ENCODE data around the gene HTR1D.

Gene HTR1D

DNA sequence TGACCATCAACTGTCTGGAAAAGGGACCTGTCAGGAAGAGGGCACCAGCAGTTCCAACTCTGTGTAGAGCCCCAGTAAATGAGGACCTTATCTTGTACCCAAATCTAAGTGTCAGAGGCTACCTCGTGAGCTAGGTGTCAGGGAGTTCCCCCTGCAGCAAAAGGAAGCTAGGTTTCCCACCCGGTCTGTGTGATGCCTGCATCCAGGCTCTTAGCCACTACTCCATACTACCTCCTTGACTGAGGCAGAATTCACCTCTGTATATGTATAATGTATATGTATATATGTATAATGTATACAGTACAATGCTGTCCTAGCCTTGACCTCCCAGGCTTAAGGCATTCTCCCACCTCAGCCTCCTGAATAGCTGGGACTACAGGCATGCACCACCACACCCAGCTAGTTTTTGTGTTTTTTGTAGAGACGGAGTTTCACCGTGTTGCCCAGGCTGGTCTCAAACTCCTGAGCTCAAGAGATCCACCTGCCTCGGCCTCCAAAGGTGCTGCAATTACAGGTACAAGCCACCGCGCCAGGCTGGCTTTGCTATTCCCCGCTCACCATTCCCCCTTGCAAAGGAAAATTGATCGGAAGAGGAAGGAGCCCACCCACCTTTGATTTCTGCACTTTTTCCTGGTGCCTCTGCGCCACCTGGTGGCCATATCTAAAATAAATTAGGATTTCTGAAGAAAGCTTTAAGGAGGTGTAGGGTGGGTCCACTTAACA lies 32.9 kb downstream of the HTR1D start:
- DNase-seq: peak; percentile 66

DNA sequence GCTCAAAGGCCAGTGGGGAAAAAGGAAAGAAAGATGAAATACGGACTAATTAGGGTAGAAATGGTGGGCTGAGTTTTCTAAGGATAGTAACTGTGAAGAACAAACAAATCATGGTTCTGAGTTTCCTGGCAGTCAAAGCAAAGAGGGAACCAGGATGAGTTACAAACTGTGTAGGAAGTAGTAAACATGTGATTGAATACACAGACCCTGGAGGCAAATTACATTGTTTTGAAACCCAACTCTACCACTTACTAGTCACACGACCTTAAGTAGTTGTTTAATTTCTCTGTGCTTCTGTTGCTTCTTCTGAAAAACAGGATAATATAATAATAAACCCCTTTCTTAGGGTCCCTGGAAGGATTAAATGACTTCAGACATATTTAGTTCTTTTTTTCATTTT lies 37.4 kb downstream of the HTR1D start:
- DNase-seq: no peak

DNA sequence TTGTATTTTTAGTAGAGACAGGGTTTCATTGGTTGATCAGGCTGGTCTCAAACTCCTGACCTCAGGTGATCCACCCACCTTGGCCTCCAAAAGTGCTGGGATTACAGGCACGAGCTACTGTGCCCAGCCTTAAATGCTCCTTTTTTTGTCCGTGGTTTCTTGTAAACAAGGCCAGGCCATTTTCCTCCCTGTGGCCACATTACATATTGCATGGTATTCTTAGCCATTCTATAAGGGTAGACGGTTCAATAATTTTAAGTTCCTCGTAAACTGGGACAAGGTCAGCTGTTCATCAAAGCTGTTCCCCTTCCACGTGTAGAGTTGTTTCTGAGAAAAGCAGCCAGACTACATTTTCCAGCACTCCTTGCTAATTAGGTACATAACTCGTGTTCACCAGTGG lies 38.4 kb downstream of the HTR1D start:
- no peak for DNase-seq

DNA sequence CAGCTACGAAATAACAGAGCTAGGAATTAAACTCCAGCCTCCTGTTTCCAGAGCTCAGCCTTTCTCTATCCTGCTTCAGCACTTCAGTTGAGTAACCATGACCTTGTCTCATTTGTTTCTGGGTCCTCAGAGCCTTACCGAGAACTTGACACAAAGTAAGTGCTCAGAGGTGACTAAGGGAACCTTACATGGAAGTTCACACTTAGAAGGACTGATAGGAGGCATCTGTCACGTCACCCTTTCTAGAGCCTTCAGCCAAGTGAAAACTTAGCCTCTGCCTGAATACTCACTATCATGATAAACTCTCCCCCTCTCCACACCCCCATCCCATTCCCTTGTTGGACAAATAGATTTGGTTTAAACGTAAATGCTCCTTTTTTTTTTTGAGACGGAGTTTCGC lies 38.9 kb downstream of the HTR1D start:
- no peak for DNase-seq

DNA sequence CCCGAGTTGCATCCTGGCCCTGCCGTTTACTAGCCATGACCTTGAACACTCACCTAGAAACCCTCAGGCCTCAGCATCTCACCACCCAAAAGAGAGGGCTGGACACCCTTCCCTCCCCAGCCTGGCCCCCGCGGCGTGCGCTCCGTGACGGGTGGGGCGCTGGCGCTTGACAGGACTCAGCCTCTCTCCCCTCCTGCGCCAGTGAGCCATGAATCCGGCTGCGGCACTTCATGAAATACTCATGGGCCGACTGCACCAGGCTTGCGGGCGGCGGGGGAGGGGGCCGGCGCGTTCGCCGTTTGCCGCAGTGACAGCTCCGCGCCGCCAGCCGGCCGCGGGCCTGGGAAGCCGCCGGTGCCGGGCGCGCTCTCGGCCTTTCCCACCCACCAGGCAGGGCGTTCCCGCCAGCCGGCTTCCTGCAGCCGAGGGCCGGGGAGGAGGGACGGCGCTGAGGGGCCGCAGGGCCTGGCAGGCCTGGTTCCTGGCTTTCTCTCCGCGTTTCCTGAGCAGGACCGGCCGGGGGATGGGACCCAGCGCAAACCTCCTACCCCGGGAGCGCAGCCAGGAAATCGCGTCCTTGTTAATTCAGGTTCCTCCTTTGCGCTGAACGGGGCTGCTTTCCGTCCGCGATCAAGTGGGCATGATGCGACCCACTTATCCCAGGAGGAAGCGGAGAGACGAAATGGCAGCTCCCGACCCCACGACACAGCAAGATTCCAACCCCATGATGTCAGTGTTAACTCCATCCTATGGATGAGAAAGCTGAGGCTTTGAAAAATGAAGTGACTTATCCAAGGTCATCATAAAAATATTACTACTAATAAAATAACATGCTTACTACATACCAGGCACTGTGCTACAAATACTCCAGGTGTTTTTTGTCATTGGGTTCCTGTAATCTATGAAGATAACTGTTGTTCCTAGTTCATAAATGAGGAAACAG lies 39.6 kb downstream of the HTR1D start:
- DNase-seq: peak; percentile 51

DNA sequence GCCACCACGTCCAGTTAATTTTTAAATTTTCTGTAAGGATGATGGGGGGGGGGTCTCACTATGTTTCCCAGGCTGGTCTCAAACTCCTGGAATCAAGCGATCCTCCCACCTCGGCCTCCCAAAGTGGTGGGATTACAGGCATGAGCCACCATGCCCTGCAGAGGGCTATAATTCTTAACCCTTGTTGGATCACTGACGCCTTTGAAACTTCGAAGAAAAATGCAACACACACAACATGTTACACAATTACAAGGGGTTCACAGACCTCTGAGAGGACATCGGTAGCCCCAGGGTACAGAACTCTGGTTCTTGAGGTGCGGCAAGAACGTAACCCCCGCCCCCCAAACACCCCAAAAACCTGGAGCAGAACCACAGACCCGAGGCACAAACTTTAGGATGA lies 40.3 kb downstream of the HTR1D start:
- DNase-seq: no peak

DNA sequence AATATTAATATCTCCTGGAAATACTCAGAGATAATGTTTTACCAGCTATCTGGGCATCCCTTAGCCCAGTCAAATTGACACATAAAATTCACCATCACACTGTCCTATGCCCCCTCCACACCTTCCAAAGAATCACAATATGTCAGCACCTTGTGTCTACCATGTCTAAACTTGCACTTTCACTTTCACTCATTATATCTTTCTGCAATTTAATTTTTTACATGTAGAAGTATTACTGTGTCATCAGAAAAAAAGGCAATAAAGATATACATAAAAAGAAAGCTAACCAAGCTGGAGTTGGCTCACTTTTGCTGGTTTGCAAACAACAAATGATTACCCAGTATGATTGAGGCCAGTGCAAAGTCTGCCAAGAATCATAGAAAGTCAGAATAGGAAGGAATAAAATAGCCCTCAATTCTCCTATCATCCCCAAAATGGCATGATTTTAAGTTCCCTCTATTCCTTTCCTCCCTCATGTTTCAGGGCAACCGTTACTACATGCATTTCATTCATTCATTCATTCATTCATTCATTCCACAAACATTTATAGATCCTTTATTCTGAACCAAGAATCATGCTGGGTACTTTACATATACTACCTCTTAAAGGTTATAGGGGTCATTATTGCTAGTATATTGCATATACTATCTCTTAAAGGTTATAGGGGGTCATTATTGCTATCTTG lies 42.7 kb downstream of the HTR1D start:
- no peak for DNase-seq

DNA sequence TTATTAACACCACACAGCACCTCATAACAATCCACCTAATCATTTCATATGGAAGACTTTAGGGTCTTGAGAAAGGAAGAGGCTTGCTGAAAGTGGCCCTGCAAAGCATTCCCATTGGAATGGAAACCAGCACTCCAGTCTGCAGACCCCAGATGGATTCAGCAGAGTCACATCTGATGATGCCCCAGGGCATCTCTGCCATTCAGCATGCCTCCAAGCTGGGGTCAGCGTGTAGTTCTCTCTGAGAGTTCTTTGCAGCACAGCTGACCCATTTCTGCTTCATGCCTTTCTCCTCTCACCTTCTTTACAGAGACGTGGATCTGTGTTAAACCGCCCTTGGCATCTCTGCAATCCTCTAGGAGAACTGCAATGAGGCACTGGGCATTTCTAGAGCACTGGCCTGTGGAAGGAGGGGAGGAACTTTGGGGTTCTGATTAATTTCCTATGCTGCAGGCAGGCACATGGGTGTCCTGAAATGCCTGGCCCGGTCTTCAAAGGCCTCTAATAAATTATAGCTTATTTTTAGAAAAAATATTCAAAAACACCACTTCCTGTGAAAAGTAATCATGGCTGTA lies 46.0 kb downstream of the HTR1D start:
- no peak for DNase-seq

DNA sequence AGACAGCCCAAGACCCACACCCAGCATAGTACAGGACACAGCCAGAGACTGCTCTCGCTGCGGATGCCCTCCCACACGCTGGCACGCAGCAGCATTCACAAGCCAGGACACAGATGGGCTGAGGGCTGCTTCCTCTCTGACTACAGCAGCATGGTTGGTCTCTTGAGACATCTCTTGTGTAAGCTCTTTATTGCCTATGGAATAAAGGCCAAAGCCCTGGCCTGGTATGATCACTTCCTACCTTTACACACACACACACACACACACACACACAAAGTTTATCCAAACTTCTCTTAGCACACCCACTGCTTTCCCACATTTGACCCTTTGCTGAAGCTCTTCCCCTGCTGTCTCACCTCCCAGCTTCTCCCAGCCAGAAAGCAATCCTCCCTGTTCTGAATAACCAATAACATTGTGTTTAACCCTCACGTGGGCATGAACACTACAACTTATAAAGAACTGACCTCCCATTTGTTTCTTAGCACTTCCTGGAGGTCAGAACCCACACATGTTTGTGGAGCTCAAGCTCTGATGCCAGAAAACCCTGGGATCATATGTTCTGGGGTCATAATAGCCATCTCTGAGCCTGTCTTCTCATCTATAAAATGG lies 47.5 kb downstream of the HTR1D start:
- DNase-seq: peak; percentile 22

DNA sequence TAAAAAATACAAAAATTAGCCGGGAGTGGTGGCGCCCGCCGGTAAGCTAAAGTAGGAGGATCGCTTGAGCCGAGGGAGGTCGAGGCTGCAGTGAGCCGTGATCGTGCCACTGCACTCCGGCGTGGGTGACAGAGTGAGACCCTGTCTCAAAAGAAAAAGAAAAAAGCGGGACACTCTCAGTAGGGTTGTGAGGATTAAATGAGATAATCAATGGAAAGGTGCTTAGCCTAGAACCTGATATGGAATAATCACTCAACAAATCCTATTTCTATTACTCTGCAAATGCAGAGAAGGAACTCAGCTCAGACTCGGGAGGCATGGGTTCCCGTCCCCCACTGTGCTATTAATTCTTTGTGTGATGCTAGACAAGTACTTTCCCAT lies 48.1 kb downstream of the HTR1D start:
- no peak for DNase-seq

DNA sequence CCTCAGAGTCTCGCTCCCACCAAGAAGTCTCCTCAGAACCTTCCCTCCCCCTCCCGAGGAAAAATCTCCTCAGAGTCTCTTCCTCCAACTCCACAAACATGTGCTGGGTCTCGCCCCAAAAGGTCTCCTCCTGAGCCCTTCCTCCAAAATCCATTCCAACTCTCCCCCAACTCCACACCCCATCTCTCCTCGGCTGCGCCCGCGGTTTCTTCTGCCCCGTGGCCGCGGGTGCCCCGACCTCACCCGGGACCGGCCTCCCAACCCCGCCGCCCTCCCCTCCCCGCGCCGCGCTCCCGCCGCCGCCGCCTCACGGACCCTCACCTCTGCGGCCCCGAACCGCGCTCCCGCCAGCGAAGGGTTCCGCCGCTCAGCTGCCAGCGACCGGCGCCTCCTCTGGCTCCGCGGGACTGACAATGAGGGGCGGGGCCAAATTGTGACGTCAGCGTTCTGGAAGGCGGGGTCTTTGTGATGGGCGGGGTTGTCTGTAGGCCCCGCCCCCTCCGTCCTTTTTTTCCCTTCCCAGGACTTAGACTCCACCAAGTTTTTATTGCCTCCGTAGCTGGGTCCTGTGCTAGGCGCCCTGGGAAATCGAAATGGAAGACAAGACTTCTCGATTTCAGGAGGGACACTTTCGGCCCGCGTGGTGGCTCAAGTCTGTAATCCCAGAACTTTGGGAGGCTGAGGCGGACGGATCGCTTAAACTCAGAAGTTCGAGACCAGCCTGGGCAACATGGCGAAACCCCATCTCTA lies 48.7 kb downstream of the HTR1D start, which contains the start of gene LUZP1:
TSS of gene LUZP1 (minus strand) at position 412 of the 750 bp plus-strand sequence.
- DNase-seq: peak; percentile 81

DNA sequence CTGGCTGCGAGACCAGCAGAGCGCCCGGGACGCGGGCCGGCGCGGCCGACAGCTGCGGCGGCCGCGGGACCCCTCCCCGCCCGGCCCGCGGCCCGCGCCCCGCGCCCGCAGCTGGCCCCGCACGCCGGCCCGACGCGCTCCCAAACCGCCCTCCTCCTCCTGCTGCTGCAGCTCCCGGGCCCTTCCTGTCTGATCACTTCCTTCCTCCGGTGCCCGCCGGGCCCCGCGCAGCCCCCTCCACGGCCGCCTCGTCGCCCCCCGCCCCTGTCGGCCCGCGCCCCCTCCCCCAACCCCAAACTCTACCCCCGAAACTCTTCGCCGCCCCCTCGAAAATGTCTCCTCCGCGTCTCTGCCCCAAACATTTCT lies 49.2 kb downstream of the HTR1D start:
- DNase-seq: peak; percentile 38

DNA sequence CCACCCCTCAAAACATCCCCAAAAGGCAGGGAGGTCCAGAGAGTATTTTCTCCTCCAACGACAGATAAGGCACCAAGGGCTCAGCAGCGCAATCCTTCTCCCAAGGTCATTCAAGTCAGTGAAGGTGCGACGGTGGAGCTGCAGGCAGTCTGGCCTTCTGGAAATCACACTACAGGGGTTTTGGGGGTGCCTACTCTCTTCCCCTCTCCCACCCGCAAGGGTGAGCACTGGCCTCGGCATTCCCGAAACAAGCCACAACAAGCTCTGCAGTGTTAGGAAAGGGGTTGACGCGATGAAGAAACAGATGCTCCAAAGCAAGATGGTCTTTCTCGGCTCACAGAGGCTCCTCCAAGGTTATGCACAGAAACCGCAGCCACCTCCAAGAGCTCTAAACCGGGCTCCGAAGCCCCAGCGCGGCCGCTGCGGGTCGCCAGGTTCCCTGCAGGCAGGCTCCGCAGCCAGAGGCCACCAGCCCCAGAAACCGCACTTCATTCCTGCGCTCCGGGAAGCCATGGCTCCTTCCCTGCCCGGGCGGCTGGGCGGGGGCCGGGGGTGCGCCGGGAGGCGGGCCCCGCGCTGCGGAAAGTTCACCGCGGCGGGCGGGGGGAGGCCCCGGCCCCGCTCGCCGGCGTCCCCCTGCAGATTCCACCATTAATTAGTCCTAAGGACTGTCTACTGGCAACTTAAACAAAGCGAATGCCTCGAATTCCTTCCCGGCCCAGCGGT lies 49.8 kb downstream of the HTR1D start:
- peak; percentile 42 for DNase-seq

DNA sequence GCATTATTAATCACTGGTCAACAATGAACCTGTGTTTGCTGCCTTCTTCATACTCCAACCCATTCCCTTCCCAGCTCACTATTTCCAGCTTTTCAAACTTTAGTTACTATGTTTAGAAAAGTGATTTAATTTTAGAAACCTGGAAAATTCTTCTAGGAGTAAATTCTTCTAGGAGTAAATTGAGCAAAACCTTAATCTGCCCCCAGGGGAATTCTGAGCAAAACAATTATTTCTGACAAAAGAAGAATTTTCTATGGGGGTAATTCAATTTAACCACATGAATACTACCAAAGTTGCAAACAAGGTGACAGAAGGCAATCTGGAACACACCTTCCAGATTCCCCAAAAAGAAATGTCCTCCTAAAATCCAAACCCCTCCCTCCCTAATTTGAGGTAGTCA lies 50.4 kb downstream of the HTR1D start:
- DNase-seq: no peak

DNA sequence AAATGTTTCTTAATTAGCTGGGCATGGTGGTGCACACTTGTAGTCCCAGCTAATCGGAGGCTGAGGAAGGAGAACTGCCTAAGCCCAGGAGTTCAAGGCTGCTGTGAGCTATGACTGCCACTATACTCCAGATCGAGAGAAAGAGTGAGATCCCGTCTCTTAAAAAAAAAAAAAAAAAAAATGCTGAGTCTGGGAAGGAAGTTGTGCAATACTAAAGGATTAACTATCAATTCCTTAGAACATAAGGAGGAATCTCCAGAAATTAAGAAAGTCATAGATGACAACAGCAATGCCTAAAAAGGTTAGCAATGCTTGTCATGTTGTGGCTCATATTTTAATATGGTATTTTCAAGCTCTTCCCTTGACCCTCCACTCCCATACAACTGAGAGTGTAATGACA lies 53.9 kb downstream of the HTR1D start:
- DNase-seq: no peak

DNA sequence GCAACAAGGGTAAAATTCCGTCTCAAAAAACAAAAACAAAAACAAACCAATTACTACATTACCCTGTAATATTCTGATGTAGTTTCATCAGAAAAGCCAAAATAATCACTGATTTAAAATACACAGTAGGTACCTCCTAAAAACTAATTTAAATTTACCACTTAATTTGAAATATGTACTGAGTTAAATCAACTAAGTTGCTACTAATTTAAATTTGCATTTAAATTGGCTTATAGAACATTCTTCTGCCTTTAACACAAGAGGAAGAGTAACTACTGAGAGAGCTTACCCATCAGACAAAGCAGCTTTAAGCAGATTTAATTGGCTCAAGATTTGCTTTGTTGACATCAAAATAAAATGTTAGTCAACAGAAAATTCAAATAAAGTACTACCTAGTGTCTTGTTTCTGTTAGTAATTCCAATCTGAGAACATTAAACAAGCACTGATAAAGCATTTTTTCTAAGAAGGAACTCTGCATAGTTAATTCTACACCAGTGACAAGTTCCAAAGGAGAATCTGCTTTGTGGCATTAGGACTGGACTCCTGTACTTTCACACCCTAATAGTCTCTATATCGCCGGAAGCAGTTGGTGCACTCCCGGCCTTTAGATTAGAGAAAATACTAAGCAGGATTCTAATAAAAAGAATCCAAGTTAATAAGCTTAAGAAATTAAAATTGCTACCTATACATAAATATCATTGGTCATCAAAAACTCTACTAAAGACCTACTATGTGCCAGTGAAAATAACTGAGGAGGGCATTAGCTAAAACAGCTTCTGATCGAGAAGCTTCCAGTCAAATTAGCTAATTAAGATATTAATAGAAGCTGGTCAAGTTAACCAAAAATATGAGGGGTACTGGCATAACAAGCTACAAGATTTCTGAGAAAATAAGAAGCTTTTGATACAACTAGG lies 57.1 kb downstream of the HTR1D start:
- DNase-seq: no peak

DNA sequence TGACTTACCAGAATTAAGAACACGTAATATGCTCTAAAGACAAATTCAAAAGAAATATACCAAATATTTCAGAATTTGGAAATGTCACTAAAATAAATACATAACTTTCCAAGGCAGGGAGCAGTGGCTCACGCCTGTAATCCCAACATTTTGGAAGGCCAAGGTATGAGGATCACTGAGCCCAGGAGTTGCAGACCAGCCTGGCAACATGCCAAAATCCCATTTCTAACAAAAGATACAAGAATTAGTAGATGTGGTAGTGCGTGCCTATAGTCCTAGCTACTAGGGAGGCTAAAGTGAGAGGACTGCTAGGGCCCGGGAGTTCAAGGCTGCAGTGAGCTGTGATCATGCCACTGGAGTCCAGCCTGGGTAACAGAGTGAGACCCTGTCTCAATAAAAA lies 60.4 kb downstream of the HTR1D start:
- no peak for DNase-seq

DNA sequence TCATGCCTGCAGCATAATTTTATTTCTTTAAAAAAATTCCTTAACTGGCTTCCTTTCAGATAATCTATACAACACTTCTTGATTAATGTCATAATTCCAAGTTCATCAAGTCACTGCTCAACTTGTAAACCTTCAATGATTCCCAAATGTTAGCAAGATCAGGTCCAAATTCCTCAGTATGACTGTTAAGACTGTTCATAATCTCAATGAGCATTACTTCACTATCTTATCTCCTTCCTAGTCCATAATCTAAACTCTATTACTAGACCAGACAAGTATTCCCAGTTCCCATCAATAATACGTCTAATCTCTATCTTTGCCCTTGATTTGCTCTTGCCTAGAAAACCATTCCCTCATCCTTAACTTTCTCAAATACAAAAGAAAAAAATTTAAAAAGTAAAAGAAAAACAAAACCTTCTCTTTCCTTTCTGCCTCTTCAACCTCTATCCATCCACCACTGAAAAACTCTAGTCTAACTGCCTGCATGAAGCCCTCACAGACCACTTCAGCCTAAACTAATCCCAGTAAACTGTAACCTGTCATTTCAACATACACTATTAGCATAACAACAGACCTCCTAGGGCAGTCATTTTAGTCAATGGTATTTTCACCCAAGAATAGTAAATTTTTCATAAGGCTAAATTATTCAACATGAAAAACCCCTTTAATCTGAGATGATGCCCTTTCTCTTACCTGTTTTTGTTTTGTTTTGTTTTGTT lies 64.2 kb downstream of the HTR1D start:
- no peak for DNase-seq

DNA sequence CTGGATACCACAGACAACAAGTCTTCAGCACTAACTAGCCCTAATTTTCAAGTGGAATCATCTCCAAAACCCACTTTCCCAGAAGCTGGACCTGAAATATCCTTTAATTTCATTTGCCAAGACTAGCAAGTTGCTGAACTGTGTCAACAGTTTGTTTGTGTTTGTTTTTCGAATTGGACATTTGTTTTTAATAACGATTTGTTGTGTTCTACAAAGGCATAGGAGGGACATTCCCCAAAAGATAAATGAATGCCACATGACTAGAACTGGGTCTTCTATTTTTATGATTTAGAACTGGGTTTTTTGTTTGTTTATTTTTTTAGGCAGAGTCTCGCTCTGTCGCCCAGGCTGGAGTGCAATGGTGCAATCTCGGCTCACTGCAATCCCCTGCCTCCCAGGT lies 66.6 kb downstream of the HTR1D start:
- DNase-seq: no peak

DNA sequence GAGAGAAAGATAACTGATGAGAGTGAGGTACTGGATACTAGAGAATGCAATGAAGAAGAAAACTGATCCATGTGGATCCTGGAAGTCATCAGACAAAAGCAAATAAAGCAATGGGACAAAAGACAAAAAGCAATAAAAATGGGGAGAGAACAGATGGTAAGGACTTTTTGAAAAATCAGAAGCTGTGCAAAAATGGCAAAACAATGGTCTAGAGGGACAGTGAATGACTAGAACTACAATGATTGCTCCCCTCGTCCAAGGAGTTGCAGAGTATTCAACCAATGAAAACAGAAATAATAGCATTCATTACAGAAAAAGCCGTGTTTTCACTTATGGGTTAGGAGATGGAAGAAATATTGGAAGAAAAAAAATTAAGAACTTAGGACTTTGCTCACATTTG lies 67.2 kb downstream of the HTR1D start:
- no peak for DNase-seq

Measured in CD4-positive, alpha-beta T cell treated with Interleukin-21 for 1 hour (primary cell).